Neural cell (in vitro differentiated cells): ENCODE data around the gene CEACAM19.

Experiments used
- EP300 ChIP-seq: fragments of 450-650 bp; conservative IDR thresholded peaks from 2 replicates; pipeline ENCODE4 v1.6.1; 2014; ENCODE audit warnings: antibody characterized with exemption, mild to moderate bottlenecking, moderate library complexity; ENCODE audit not compliant: poor library complexity, severe bottlenecking
- EZH2 ChIP-seq: fragments of 200-600, 300-800 bp; shearing (Covaris generic), sonication (generic); IDR thresholded peaks from 2 replicates; pipeline ENCODE4 v1.6.1; 2014; ENCODE audit warnings: antibody characterized with exemption, low read length, borderline replicate concordance, mild to moderate bottlenecking; ENCODE audit not compliant: insufficient read depth, poor library complexity, severe bottlenecking
- MXI1 ChIP-seq: fragments of 450-650 bp; conservative IDR thresholded peaks from 2 replicates; pipeline ENCODE4 v1.6.1; 2014; ENCODE audit warnings: antibody characterized with exemption, mild to moderate bottlenecking; ENCODE audit not compliant: poor library complexity, severe bottlenecking
- POLR2AphosphoS5 ChIP-seq: IDR thresholded peaks from 2 replicates; pipeline ENCODE4 v1.6.1; 2012
- RAD21 ChIP-seq: fragments of 450-650 bp; conservative IDR thresholded peaks from 2 replicates; pipeline ENCODE4 v1.6.1; 2014; ENCODE audit warnings: antibody characterized with exemption, mild to moderate bottlenecking, moderate library complexity
- SMC3 ChIP-seq: fragments of 450-650 bp; conservative IDR thresholded peaks from 2 replicates; pipeline ENCODE4 v1.6.1; 2014; ENCODE audit warnings: antibody characterized with exemption, mild to moderate bottlenecking, moderate library complexity; ENCODE audit not compliant: poor library complexity
- TAF1 ChIP-seq: IDR thresholded peaks from 2 replicates; pipeline ENCODE4 v1.6.1; 2012; ENCODE audit warnings: low read depth
- TF ChIP-seq, protein P1 (sequence below): fragments of 450-650 bp; IDR thresholded peaks from 2 replicates; pipeline ENCODE4 v1.5.1; 2014; ENCODE audit warnings: antibody characterized with exemption, mild to moderate bottlenecking, moderate library complexity; ENCODE audit not compliant: poor library complexity, severe bottlenecking
- TF ChIP-seq, protein P2 (sequence below): IDR thresholded peaks from 2 replicates; pipeline ENCODE4 v1.6.1; 2012; ENCODE audit warnings: borderline replicate concordance

DNA sequence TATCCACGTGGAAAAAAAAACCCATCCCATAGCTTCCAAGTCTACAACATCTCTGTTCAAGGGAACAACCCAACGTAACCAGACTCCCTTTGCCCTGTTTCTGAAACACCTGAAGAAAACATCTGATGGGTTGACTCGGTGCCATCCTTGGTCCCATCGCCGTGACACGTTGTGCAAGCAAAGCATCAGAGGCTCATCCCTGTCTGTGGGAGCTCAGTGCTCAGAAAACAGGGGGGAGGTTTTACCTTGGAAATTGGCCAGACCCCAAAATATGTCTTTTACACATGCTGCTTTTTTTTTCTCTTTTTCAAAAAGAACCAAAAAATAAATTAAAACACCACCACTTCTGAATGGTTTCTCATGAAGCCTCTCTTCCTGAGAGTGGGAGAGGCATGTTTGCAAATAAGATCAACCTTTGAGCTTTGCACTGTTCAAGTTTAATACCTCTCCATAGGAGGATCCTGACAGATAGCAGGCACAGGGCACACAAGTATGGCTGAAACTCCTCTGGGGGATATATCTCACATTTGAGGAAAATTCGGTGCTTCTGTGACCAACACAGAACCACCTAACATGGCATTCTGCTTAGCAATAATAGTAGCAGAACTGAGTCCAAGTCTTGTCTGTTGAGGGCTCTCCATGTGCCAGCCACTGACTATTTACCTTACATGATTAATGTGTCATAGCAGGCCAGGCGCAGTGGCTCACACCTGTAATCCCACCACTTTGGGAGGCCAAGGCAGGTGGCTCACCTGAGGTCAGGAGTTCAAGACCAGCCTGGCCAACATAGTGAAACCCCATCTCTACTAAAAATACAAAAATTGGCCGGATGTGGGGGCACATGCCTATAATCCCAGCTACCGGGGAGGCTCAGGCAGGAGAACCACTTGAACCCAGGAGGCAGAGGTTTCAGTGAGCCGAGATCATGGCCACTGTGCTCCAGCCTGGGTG, 34.6 kb upstream of the CEACAM19 start:
- TF ChIP-seq, protein P1, sequence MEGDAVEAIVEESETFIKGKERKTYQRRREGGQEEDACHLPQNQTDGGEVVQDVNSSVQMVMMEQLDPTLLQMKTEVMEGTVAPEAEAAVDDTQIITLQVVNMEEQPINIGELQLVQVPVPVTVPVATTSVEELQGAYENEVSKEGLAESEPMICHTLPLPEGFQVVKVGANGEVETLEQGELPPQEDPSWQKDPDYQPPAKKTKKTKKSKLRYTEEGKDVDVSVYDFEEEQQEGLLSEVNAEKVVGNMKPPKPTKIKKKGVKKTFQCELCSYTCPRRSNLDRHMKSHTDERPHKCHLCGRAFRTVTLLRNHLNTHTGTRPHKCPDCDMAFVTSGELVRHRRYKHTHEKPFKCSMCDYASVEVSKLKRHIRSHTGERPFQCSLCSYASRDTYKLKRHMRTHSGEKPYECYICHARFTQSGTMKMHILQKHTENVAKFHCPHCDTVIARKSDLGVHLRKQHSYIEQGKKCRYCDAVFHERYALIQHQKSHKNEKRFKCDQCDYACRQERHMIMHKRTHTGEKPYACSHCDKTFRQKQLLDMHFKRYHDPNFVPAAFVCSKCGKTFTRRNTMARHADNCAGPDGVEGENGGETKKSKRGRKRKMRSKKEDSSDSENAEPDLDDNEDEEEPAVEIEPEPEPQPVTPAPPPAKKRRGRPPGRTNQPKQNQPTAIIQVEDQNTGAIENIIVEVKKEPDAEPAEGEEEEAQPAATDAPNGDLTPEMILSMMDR = no peak
- TF ChIP-seq, protein P2, sequence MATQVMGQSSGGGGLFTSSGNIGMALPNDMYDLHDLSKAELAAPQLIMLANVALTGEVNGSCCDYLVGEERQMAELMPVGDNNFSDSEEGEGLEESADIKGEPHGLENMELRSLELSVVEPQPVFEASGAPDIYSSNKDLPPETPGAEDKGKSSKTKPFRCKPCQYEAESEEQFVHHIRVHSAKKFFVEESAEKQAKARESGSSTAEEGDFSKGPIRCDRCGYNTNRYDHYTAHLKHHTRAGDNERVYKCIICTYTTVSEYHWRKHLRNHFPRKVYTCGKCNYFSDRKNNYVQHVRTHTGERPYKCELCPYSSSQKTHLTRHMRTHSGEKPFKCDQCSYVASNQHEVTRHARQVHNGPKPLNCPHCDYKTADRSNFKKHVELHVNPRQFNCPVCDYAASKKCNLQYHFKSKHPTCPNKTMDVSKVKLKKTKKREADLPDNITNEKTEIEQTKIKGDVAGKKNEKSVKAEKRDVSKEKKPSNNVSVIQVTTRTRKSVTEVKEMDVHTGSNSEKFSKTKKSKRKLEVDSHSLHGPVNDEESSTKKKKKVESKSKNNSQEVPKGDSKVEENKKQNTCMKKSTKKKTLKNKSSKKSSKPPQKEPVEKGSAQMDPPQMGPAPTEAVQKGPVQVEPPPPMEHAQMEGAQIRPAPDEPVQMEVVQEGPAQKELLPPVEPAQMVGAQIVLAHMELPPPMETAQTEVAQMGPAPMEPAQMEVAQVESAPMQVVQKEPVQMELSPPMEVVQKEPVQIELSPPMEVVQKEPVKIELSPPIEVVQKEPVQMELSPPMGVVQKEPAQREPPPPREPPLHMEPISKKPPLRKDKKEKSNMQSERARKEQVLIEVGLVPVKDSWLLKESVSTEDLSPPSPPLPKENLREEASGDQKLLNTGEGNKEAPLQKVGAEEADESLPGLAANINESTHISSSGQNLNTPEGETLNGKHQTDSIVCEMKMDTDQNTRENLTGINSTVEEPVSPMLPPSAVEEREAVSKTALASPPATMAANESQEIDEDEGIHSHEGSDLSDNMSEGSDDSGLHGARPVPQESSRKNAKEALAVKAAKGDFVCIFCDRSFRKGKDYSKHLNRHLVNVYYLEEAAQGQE = no peak
- TF ChIP-seq EZH2 = no peak
- no peak for TF ChIP-seq POLR2AphosphoS5
- no peak for TF ChIP-seq EP300
- no peak for TF ChIP-seq RAD21
- TF ChIP-seq MXI1 = no peak
- no peak for TF ChIP-seq TAF1
- TF ChIP-seq SMC3 = no peak
